HG02642 (cell line): ENCODE data around the gene IFNLR1.

Experiments used
- ATAC-seq: cut with Tn5 transposase; IDR thresholded peaks from one replicate; pipeline ENCODE4 v1.9.1; 2021; ENCODE audit warnings: mild to moderate bottlenecking; ENCODE audit not compliant: unreplicated experiment, poor library complexity

The IFNLR1 gene

GRCh38 chr1:24206516-24207394 is 19.7 kb upstream of the IFNLR1 start:
- ATAC-seq: no peak

DNA sequence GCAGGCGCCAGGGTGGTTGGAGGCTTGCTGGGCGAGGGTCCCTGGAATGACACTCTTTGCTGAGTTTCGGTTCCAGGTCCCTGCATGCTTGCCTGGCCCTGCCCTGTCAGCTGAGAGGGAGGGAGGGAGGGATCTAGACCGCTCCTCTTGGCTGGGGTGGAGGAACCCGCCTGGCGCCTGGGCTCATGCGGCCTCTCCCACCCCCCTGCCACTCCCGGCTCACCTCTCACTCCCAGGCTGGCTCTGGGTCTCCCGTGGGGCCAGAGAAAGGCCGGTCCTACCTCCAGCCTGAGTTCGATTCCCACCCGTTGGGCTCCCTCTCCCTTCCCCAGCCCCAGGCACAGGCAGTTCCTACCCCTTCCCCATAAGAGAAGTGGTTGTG is 19.0 kb upstream of the IFNLR1 start:
- ATAC-seq: no peak

GRCh38 chr1:24205345-24206082 is 18.4 kb upstream of the IFNLR1 start:
- no peak for ATAC-seq

- ATAC-seq: no peak
These were observed 17.0 kb upstream of the IFNLR1 start for GRCh38 chr1:24204116-24204515.

GRCh38 chr1:24203404-24203803 is 16.3 kb upstream of the IFNLR1 start:
- peak; percentile 73 for ATAC-seq

GRCh38 chr1:24202987-24203386 is 15.9 kb upstream of the IFNLR1 start:
- peak; percentile 20 for ATAC-seq

GRCh38 chr1:24202556-24202955 is 15.5 kb upstream of the IFNLR1 start:
- no peak for ATAC-seq

DNA sequence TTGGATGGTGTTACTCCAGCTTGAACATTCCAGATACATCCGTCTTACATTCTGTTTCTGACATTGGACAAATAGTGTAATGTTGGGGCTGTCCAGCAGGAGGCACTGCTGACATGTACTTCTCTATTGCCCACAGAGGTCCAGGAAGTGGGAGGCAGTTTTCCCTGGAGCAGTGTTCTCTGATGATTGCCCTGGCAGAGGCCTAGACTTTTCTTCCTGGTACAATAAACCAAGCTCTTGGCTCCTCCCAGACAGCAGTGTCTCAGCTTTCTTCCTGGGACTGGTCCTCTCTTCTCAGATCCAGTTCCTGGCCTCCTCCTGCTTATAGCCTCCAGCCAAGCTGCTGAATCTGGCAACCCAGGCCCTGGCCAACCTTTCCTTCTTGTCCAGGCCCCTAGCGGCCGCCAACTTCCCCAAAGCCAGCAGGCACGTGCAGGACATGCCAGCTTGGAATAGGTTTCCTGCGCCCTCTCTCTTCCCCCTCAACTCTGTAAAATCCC is 14.9 kb upstream of the IFNLR1 start:
- no peak for ATAC-seq

- no peak for ATAC-seq
These were observed 12.3 kb upstream of the IFNLR1 start for GRCh38 chr1:24199291-24199900.

DNA sequence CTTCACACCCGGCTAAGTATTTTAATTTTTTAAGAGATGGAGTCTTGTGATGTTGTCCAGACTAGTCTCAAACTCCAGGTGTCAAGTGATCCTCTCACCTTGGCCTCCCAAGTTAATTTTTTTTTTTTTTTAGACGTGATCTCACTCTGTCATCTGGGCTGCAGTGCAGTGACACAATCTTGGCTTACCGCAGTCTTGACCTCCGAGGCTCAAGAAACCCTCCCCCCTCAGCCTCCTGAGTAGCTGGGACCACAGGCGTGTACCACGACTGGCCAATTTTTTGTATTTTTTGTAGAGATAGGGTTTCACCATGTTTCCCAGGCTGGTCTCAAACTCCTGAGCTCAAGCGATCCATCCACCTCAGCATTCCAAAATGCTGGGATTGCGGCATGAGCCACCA is 11.7 kb upstream of the IFNLR1 start:
- no peak for ATAC-seq

DNA sequence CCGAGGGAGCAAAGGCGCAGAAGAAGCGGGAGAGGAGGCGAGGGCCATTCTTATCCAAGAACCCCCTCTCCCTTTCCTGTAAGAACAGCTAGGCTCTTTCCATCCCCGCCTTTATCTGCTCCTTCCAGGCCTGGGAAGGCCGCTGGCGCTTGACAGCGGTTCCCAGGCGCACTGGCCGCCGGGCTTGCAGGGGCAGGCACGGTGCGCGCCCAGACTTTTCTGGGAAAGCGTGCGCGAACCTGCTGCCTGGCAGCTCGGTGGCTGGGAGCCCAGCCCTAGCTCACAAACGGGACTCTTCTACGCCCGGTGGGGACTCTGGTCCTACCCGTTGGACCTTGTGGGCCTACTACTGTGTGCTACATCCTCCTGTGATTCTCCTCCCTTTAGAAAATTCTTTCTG is 8.8 kb upstream of the IFNLR1 start:
- no peak for ATAC-seq

DNA sequence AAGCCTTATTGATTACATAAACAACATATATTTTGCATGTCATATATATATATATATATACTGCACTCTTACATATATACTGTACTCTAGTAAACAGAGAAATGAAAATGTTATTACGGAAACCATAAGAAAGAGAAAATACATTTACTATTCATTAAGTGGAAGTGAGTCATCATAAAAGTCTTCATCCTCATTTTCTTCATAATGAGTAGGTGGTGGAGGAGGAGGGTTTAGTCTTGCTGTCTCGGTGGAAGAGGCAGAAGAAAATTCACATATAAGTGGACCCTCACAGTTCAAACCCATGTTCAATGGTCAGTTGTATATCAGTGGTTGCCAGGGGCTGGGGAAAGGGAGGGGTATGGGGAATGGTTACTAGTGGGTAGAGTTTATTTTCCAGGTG is 8.0 kb upstream of the IFNLR1 start:
- ATAC-seq: no peak

GRCh38 chr1:24193046-24193445 is 6.0 kb upstream of the IFNLR1 start:
- no peak for ATAC-seq

DNA sequence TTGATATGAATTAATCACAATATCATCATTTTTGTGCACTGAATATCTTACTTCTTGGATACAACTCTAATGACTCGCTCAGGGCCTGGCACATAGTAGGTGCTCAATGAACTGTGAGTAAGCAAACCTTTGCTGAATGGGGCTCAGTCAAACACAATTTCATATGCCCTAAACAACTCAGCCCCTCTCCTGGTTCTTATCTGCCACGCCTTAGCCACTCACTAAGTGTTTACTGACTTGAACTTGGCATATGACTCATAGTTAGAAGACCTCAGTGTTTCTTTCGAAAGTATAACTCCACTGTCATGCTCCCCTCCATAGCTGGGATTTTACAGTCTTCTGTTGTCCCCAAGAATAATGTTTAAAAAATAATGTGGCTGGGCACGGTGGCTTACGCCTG is 4.8 kb upstream of the IFNLR1 start:
- no peak for ATAC-seq

GRCh38 chr1:24190983-24191461 is 3.9 kb upstream of the IFNLR1 start:
- ATAC-seq: peak; percentile 48

- peak; percentile 30 for ATAC-seq
These were observed 2.4 kb upstream of the IFNLR1 start for GRCh38 chr1:24189528-24189927.

DNA sequence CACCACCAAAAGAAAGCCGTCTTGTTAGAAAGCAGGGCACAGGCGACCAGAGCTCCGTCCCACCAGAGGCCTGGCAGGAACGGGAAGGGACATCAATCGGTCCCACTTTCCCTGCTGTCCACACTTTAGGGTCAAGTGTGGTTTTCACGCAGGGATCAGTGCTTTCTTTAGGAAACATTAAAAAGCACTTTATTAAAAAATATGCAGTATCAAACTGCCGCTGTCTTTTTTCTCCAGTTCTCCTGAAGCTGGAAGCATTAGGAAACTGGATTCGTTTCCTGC is 437 bp downstream of the IFNLR1 start:
- no peak for ATAC-seq

- no peak for ATAC-seq
These were observed 918 bp downstream of the IFNLR1 start for GRCh38 chr1:24186031-24186710.

DNA sequence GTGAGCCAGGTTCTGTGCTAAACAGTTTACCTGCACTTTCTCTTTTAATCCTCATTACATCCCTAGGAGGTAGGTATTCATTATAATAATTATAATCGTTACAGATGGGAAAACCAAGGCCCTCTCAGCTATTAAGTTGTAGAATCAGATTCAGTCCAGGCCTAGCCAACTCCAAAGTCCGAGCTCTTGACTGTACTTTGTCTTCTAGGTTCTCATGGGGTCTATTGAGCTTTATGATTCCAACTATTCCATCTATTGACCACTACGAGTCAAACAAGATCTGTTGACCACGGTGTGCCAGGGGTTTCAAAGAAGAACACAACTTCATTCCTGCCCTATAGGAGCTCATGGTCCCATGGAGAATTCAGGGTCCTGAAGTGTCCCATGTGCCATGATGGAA is 2.0 kb downstream of the IFNLR1 start:
- no peak for ATAC-seq

DNA sequence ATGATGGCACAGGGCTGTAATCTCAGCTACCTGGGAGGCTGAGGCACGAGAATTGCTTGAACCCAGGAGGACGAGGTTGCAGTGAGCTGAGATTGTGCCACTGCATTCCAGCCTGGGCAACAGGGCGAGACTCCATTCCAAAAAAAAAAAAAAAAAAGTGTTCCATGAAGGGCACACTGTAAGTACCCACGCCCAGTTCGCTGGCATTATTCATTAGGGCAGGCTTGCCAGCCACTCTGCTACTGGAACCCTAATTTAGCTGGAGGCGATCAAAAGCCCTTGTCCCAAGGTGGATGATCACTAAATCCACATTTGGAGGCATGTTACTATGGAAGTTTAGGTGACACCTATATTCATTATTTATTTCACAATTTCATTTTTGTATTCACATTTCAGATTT is 5.0 kb downstream of the IFNLR1 start:
- ATAC-seq: no peak

DNA sequence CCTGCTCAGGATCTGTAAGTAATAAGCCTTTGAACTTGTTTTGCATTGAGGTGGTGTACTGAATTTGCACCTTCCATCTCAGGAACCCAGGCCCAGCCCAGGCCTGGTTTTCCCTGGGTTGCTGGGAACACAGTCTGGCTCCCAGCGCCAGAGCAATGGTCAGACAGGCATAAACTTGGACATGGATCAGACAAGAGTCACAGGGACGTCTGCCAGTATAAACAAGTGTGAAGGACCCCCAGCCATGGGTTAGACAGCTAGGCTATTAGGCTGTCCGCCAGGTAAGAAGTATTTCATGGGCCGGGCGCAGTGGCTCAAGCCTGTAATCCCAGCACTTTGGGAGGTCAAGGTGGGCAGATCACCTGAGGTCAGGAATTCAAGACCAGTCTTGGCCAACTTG is 5.5 kb downstream of the IFNLR1 start:
- ATAC-seq: no peak
